Renal cortex interstitium (tissue), 11 donors: ENCODE measurements around the gene BTBD17. TPM values are rescaled to one million over a fixed set of nuclear protein-coding genes. Genes with fewer than 3 reads are reported as not detected.

Experiments used
- DNase-seq, 11 donors: peaks; one replicate each; pipeline ENCODE4 v3.0.0-alpha.2; 2013; ENCODE audit warnings: low read depth in 9 of 11, low spot score in 4 of 11; ENCODE audit errors: extremely low read depth in 1 of 11
- polyA plus RNA-seq, 3 donors: library from polyadenylated mRNA; unstranded; fragments of 120-200 nt; gene quantifications; one replicate each; pipeline ENCODE4 v1.2.1, GENCODE V29; 2013; ENCODE audit not compliant: insufficient read length in 3 of 3

The BTBD17 gene
- polyA plus RNA-seq, 3 donors, result 0.11 to 0.26 (median 0.11) TPM

GRCh38 chr17:74389937-74390679, 28.4 kb upstream of the BTBD17 start:
- DNase-seq, result no peak

GRCh38 chr17:74389084-74389753, 27.6 kb upstream of the BTBD17 start:
- DNase-seq, result no peak

- no peak for DNase-seq
Observed at GRCh38 chr17:74387365-74388218, 25.9 kb upstream of the BTBD17 start.

GRCh38 chr17:74386386-74386785, 24.7 kb upstream of the BTBD17 start:
- DNase-seq, result no peak

- no peak for DNase-seq
Observed at GRCh38 chr17:74385201-74385600, 23.5 kb upstream of the BTBD17 start.

- no peak for DNase-seq
Observed at GRCh38 chr17:74383141-74383540, 21.5 kb upstream of the BTBD17 start.

GRCh38 chr17:74380959-74381808, 19.5 kb upstream of the BTBD17 start:
- no peak for DNase-seq

- no peak for DNase-seq
Observed at GRCh38 chr17:74380086-74380958, 18.7 kb upstream of the BTBD17 start.

GRCh38 chr17:74379495-74380085, 17.9 kb upstream of the BTBD17 start:
- peak; percentile 70 to 92 (median 85) for DNase-seq

GRCh38 chr17:74374858-74375257, 13.2 kb upstream of the BTBD17 start:
- DNase-seq, result no peak

- peak in 4 of 11 donors; percentile 53 to 66 (median 58) for DNase-seq
Observed at GRCh38 chr17:74373838-74374606, 12.4 kb upstream of the BTBD17 start.

- DNase-seq, result no peak
Observed at GRCh38 chr17:74372426-74372825, 10.8 kb upstream of the BTBD17 start.

GRCh38 chr17:74371653-74372147, 10.0 kb upstream of the BTBD17 start:
- DNase-seq, result no peak

GRCh38 chr17:74369665-74370490, 8.2 kb upstream of the BTBD17 start:
- DNase-seq, result no peak

- no peak for DNase-seq
Observed at GRCh38 chr17:74369221-74369620, 7.6 kb upstream of the BTBD17 start.
